IMR-90 (cell line): ENCODE results near the gene PGC.

Experiments
- BHLHE40 ChIP-seq: fragments of 150-350 bp; IDR thresholded peaks from 2 replicates; pipeline ENCODE4 v1.6.1; 2016; ENCODE audit warnings: mild to moderate bottlenecking, low read depth, low read length
- CEBPB ChIP-seq: IDR thresholded peaks from 2 replicates; pipeline ENCODE4 v1.6.1; 2012; ENCODE audit warnings: low read depth, low read length, improper control_type of control experiment
- FOS ChIP-seq: fragments of 150-350 bp; IDR thresholded peaks from 2 replicates; pipeline ENCODE4 v1.6.1; 2016; ENCODE audit warnings: low read depth, low read length
- MAZ ChIP-seq: IDR thresholded peaks from 2 replicates; pipeline ENCODE4 v1.6.1; 2012; ENCODE audit warnings: low read depth, mild to moderate bottlenecking, low read length, improper control_type of control experiment, moderate library complexity, borderline replicate concordance
- MXI1 ChIP-seq: IDR thresholded peaks from 2 replicates; pipeline ENCODE4 v1.6.1; 2012; ENCODE audit warnings: low read depth, mild to moderate bottlenecking, low read length, moderate library complexity, borderline replicate concordance
- NFE2L2 ChIP-seq: fragments of 150-350 bp; IDR thresholded peaks from 2 replicates; pipeline ENCODE4 v1.6.1; 2016; ENCODE audit warnings: low read depth, mild to moderate bottlenecking, low read length
- POLR2A ChIP-seq: IDR thresholded peaks from 2 replicates; pipeline ENCODE4 v1.6.1; 2012; ENCODE audit warnings: mild to moderate bottlenecking, low read depth, low read length
- RAD21 ChIP-seq: IDR thresholded peaks from 2 replicates; pipeline ENCODE4 v1.6.1; 2012; ENCODE audit warnings: low read length, improper control_type of control experiment
- RCOR1 ChIP-seq: IDR thresholded peaks from 2 replicates; pipeline ENCODE4 v1.6.1; 2012; ENCODE audit warnings: mild to moderate bottlenecking, low read length, improper control_type of control experiment; ENCODE audit not compliant: insufficient replicate concordance
- RFX5 ChIP-seq: IDR thresholded peaks from 2 replicates; pipeline ENCODE4 v1.8.0; 2012; ENCODE audit warnings: low read depth, mild to moderate bottlenecking, low read length, moderate library complexity
- SMC3 ChIP-seq: fragments of 150-350 bp; IDR thresholded peaks from 2 replicates; pipeline ENCODE4 v1.6.1; 2016; ENCODE audit warnings: low read depth, mild to moderate bottlenecking, antibody characterized with exemption, low read length, moderate library complexity
- USF2 ChIP-seq: fragments of 150-350 bp; IDR thresholded peaks from 2 replicates; pipeline ENCODE4 v1.6.1; 2017; ENCODE audit warnings: mild to moderate bottlenecking, antibody characterized with exemption, low read length, low read depth
- TF ChIP-seq, protein P1 (sequence below): conservative IDR thresholded peaks from 2 replicates; pipeline ENCODE4 v1.5.1; 2012; ENCODE audit warnings: mild to moderate bottlenecking, low read depth, low read length, improper control_type of control experiment
- TF ChIP-seq, protein P2 (sequence below): fragments of 150-350 bp; IDR thresholded peaks from 2 replicates; pipeline ENCODE4 v1.6.1; 2016; ENCODE audit warnings: low read depth, mild to moderate bottlenecking, low read length, moderate library complexity, borderline replicate concordance

DNA sequence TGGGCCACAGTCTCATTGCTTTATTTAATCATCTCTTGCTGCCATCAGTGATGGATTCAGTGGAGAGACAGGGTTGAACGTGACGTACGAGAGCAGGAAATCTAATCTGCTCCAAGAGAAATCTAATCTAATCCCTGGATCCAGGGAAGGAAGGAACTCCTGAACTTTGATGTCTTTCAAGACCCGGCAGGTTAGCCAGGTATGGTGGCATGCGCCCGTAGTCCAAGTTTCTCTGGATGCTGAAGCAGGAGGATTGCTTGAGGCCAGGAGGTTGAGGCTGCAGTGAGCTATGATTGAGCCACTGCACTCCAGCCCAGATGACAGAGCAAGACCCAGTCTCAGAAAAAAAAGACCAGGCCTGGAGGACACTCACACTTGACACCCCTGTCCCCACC lies 11.4 kb upstream of the PGC start:
- TF ChIP-seq USF2 (no peak), POLR2A (no peak), RCOR1 (no peak), RAD21 (no peak), FOS (no peak), CEBPB (no peak), MXI1 (no peak), SMC3 (no peak), BHLHE40 (no peak), NFE2L2 (no peak), RFX5 (no peak), MAZ (no peak)
- TF ChIP-seq, protein P1, sequence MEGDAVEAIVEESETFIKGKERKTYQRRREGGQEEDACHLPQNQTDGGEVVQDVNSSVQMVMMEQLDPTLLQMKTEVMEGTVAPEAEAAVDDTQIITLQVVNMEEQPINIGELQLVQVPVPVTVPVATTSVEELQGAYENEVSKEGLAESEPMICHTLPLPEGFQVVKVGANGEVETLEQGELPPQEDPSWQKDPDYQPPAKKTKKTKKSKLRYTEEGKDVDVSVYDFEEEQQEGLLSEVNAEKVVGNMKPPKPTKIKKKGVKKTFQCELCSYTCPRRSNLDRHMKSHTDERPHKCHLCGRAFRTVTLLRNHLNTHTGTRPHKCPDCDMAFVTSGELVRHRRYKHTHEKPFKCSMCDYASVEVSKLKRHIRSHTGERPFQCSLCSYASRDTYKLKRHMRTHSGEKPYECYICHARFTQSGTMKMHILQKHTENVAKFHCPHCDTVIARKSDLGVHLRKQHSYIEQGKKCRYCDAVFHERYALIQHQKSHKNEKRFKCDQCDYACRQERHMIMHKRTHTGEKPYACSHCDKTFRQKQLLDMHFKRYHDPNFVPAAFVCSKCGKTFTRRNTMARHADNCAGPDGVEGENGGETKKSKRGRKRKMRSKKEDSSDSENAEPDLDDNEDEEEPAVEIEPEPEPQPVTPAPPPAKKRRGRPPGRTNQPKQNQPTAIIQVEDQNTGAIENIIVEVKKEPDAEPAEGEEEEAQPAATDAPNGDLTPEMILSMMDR: no peak
- TF ChIP-seq, protein P2, sequence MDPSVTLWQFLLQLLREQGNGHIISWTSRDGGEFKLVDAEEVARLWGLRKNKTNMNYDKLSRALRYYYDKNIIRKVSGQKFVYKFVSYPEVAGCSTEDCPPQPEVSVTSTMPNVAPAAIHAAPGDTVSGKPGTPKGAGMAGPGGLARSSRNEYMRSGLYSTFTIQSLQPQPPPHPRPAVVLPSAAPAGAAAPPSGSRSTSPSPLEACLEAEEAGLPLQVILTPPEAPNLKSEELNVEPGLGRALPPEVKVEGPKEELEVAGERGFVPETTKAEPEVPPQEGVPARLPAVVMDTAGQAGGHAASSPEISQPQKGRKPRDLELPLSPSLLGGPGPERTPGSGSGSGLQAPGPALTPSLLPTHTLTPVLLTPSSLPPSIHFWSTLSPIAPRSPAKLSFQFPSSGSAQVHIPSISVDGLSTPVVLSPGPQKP: no peak
